SU-DHL-6 (cell line): Measurements from ENCODE around the gene HNF1B.

Experiments used
- CTCF ChIP-seq: fragments of 200-600 bp; sonication (generic); IDR thresholded peaks from one replicate; pipeline ENCODE4 v1.5.1; 2017; ENCODE audit warnings: antibody characterized with exemption, mild to moderate bottlenecking, low read length, moderate library complexity; ENCODE audit not compliant: insufficient read depth, poor library complexity, severe bottlenecking
- EZH2phosphoT487 ChIP-seq: fragments of 200-600 bp; sonication (generic), shearing (Covaris generic); conservative IDR thresholded peaks from 2 replicates; pipeline ENCODE4 v1.6.1; 2018; ENCODE audit warnings: mild to moderate bottlenecking, antibody characterized with exemption, low read length, moderate library complexity, mixed read lengths

GRCh38 chr17:37648555-37648954, 96.3 kb downstream of the HNF1B start:
- no peak for TF ChIP-seq CTCF
- TF ChIP-seq EZH2phosphoT487 = no peak
